IPS-18c (cell line): ENCODE measurements around the gene REEP6.
"Not testable (repeated sequence)": the region's sequence is repeated elsewhere in the genome, so short reads cannot be mapped to it uniquely, and the experiment has no call there.

ENCODE experiments used
- H3K4me3 ChIP-seq: 2 replicates; pipeline ENCODE4 v1.7.0; 2013; ENCODE audit warnings: low read depth, mild to moderate bottlenecking, low read length, moderate library complexity; ENCODE audit not compliant: insufficient read depth
- H3K9me3 ChIP-seq: one replicate; pipeline ENCODE4 v1.6.1; 2013; ENCODE audit warnings: mild to moderate bottlenecking, low read length, moderate library complexity; ENCODE audit not compliant: control insufficient read depth, insufficient read depth

REEP6 gene

GRCh38 chr19:1539749-1540148 lies 48.8 kb downstream of the REEP6 start:
- not testable (repeated sequence) for H3K4me3 ChIP-seq

GRCh38 chr19:1540365-1540925 lies 49.5 kb downstream of the REEP6 start:
- Histone ChIP-seq H3K4me3 (no peak overlapping the region), H3K9me3 (no peaks in the 10 kb centered on the region)

More at GRCh38 chr19:1539749-1540148, 48.8 kb downstream of the REEP6 start:
- not testable (repeated sequence) for H3K9me3 ChIP-seq
